CD4-positive, alpha-beta memory T cell (primary cell): ENCODE results near the gene MAML2. TPM values are rescaled to one million over a fixed set of nuclear protein-coding genes. Genes with fewer than 3 reads are reported as not detected.

Experiments used
- CTCF ChIA-PET: fragments of 350-600 bp; sonication (Branson Sonifier 250); formaldehyde crosslinking; loops from one replicate; lab custom pipeline; 2021; ENCODE audit warnings: inconsistent platforms; ENCODE audit not compliant: partially characterized antibody; lab: Charles Lee
- POLR2A ChIA-PET: fragments of 350-600 bp; sonication (Branson Sonifier 250); formaldehyde crosslinking; loops from one replicate; lab custom pipeline; 2021; ENCODE audit not compliant: partially characterized antibody; lab: Charles Lee
- DNase-seq, 5 donors: peaks; one replicate each; pipeline versions ENCODE4 v3.0.0 to v3.0.0-alpha.2; 2020 to 2022; ENCODE audit warnings: mixed read lengths in 1 of 5
- H3K27ac ChIP-seq: one replicate; pipeline ENCODE4 v1.7.0; 2013; ENCODE audit warnings: low read depth, low read length
- H3K27me3 ChIP-seq: 2 replicates; pipeline ENCODE4 v1.7.0; 2013; ENCODE audit warnings: mild to moderate bottlenecking, low read length, moderate library complexity; ENCODE audit not compliant: insufficient read depth
- H3K36me3 ChIP-seq: 2 replicates; pipeline ENCODE4 v1.7.0; 2013; ENCODE audit warnings: mild to moderate bottlenecking, low read length, moderate library complexity; ENCODE audit not compliant: insufficient read depth
- H3K4me1 ChIP-seq: 2 replicates; pipeline ENCODE4 v1.7.0; 2013; ENCODE audit warnings: mild to moderate bottlenecking, low read length, moderate library complexity; ENCODE audit not compliant: insufficient read depth
- H3K4me3 ChIP-seq, 2 donors: one replicate each; pipeline ENCODE4 v1.7.0; 2013; ENCODE audit warnings: low read length in 2 of 2, mild to moderate bottlenecking in 1 of 2
- H3K9me3 ChIP-seq, 2 donors: one replicate each; pipeline ENCODE4 v1.7.0; 2013; ENCODE audit warnings: low read length in 2 of 2, control low read depth in 1 of 2; ENCODE audit not compliant: control insufficient read depth in 1 of 2
- H3K27ac Mint-ChIP-seq, 7 donors: one replicate each; pipeline ENCODE4 v1.8.0; 2020 to 2021; ENCODE audit warnings: mixed read lengths in 7 of 7, mild to moderate bottlenecking in 6 of 7, inconsistent platforms in 3 of 7, moderate library complexity in 3 of 7
- H3K27me3 Mint-ChIP-seq, 2 donors: one replicate each; pipeline ENCODE4 v1.8.0; 2020 to 2021; ENCODE audit warnings: mixed read lengths in 2 of 2
- H3K36me3 Mint-ChIP-seq, 2 donors: one replicate each; pipeline ENCODE4 v1.8.0; 2020 to 2021; ENCODE audit warnings: mixed read lengths in 2 of 2, inconsistent platforms in 1 of 2, mild to moderate bottlenecking in 1 of 2
- H3K4me1 Mint-ChIP-seq, 4 donors: one replicate each; pipeline ENCODE4 v1.8.0; 2020 to 2021; ENCODE audit warnings: mixed read lengths in 4 of 4, mild to moderate bottlenecking in 1 of 4
- H3K4me3 Mint-ChIP-seq, 8 donors: one replicate each; pipeline ENCODE4 v1.8.0; 2020 to 2021; ENCODE audit warnings: mixed read lengths in 8 of 8, mild to moderate bottlenecking in 7 of 8, moderate library complexity in 6 of 8, inconsistent platforms in 3 of 8
- H3K9me3 Mint-ChIP-seq, 8 donors: one replicate each; pipeline ENCODE4 v1.8.0; 2020 to 2021; ENCODE audit warnings: mixed read lengths in 8 of 8, mild to moderate bottlenecking in 5 of 8, inconsistent platforms in 3 of 8, moderate library complexity in 1 of 8
- intact Hi-C: fragments of 100-400 bp; cut with micrococcal nuclease; formaldehyde crosslinking; loops from one replicate; pipeline ENCODE4 v1.15.1; 2023
- polyA plus RNA-seq, 2 donors: library from polyadenylated mRNA; unstranded; fragments of 300-500 nt; fragmentation: Illumina TruSeq; gene quantifications; one replicate each; pipeline ENCODE4 v1.2.3, GENCODE V29; 2021
- total RNA-seq, 2 experiments: library from RNA; stranded (reverse); gene quantifications; one replicate each; pipeline ENCODE4 v1.2.3, GENCODE V29; 2021

Gene MAML2
- total and polyA plus RNA-seq, 4 experiments from 2014 or later = 1.6 to 38.3 (median 25.5) TPM

DNA sequence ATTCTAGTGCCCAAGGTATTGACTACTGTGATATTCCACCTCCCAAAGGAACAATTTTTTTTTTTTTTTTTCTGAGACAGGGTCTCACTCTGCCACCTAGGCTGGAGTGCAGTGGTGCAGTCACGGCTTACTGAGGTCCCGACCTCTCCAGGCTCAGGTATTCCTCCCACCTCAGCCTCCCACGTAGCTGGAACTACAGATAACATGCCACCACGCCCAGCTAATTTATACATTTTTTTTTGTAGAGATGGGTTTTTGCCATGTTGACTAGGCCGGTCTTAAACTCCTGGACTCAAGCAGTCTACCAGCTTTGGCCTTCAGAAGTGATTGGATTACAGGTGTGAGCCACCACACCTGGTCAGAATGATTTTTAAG is 33.4 kb downstream of the MAML2 start:
- H3K4me1 ChIP-seq = peaks cover 44% of the 10 kb centered on the region
- intact Hi-C loops = loop anchor here (5.0 kb wide), 1 partner anchor 33 kb away; the partner anchor contains the start of gene MAML2
- H3K4me1 Mint-ChIP-seq = peaks cover 40 to 72% (median 58%) of the 10 kb centered on the region in 4 donors
- H3K36me3 ChIP-seq = no peaks in the 10 kb centered on the region
- ChIA-PET POLR2A (no interaction called here), CTCF (interaction anchor here (1.5 kb wide), 1 partner anchor 34 kb away, joined by 5 read pairs; the partner anchor contains the start of gene MAML2)
- H3K36me3 Mint-ChIP-seq = peaks cover 13 to 15% of the 10 kb centered on the region in 2 donors
- H3K9me3 Mint-ChIP-seq = no peaks in the 10 kb centered on the region
- H3K9me3 ChIP-seq = no peaks in the 10 kb centered on the region
- H3K4me3 Mint-ChIP-seq = no peak overlapping the region
- no peak for DNase-seq
- H3K27me3 Mint-ChIP-seq = no peaks in the 10 kb centered on the region
- no peak overlapping the region for H3K27ac ChIP-seq
- peak overlapping the region in 3 of 7 donors; percentile 1 to 31 (median 5) for H3K27ac Mint-ChIP-seq
- H3K4me3 ChIP-seq = no peak overlapping the region
- no peaks in the 10 kb centered on the region for H3K27me3 ChIP-seq

GRCh38 chr11:96309016-96309642 is 33.9 kb downstream of the MAML2 start:
- peak overlapping the region in 6 of 7 donors; percentile 1 to 84 (median 43) for H3K27ac Mint-ChIP-seq
- peaks cover 44% of the 10 kb centered on the region for H3K4me1 ChIP-seq
- no peaks in the 10 kb centered on the region for H3K27me3 Mint-ChIP-seq
- intact Hi-C loops = loop anchor here (5.0 kb wide), 1 partner anchor 33 kb away; the partner anchor contains the start of gene MAML2
- no peak overlapping the region for H3K27ac ChIP-seq
- ChIA-PET POLR2A (no interaction called here), CTCF (interaction anchor here (1.0 to 1.5 kb wide), 2 partner anchors 33 to 34 kb away, joined by 4 to 5 read pairs; partner anchors contain the start of gene MAML2)
- no peaks in the 10 kb centered on the region for H3K9me3 ChIP-seq
- peaks cover 37 to 71% (median 56%) of the 10 kb centered on the region in 4 donors for H3K4me1 Mint-ChIP-seq
- DNase-seq = no peak
- no peaks in the 10 kb centered on the region for H3K27me3 ChIP-seq
- H3K36me3 ChIP-seq = no peaks in the 10 kb centered on the region
- H3K9me3 Mint-ChIP-seq = no peaks in the 10 kb centered on the region
- H3K36me3 Mint-ChIP-seq = peaks cover 13 to 15% of the 10 kb centered on the region in 2 donors
- no peak overlapping the region for H3K4me3 ChIP-seq
- peak overlapping the region in 1 of 8 donors; percentile 8 for H3K4me3 Mint-ChIP-seq

- intact Hi-C loops = loop anchor here (5.0 kb wide), 1 partner anchor 35 kb away; the partner anchor contains the start of gene MAML2
- no peaks in the 10 kb centered on the region for H3K27me3 Mint-ChIP-seq
These were observed 35.2 kb downstream of the MAML2 start for GRCh38 chr11:96307776-96308140.

DNA sequence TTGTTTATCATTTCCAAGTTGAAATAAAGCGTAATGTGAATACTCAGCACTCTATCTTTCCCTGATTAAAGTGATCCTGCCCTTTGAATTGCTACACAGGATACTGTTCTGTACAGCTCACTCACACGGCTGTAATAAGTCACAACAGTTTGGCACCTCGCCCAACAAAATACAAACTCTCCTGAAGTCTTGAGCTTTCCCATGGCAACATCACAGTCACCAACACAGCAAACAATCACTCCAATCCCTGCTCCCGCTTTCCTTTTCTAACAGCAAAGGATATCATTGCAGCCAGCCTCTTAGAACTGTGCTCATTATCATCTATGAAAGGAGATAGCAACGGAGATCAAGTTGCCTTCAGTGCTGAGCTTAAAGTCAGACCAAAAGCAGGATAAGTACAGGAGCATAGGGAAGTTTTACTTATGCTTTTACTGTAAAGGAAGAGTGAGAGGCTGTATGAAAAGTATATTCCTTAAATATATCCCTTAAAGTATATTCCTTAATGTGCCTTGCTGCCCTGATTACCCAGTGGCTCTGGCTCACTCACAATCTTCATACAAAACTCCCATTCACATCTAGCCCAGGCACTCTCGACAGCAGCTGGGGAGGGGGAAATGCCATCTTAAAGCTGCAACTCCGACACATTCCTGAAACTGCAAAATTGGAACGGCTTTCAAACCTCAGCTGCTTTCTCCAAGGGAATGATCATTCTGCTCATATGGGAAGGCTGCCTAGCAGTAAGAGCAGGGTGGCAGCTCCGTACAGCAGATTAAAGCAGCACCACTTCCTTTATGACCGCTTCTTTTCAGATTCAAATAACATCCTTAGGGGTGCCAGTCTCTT is 35.8 kb downstream of the MAML2 start:
- Histone ChIP-seq H3K4me3 (no peak overlapping the region), H3K27me3 (no peaks in the 10 kb centered on the region), H3K27ac (no peak overlapping the region), H3K36me3 (no peaks in the 10 kb centered on the region), H3K9me3 (no peaks in the 10 kb centered on the region), H3K4me1 (peaks cover 38% of the 10 kb centered on the region)
- Mint-ChIP-seq H3K36me3 (peaks cover 11% of the 10 kb centered on the region in 2 donors), H3K9me3 (no peaks in the 10 kb centered on the region), H3K4me3 (peak overlapping the region in 7 of 8 donors; percentile 49 to 80 (median 63)), H3K4me1 (peaks cover 34 to 71% (median 48%) of the 10 kb centered on the region in 4 donors), H3K27me3 (no peaks in the 10 kb centered on the region), H3K27ac (peak overlapping the region; percentile 3 to 86 (median 68))
- CTCF ChIA-PET = interaction anchor here (1.2 to 5.5 kb wide), 3 partner anchors 24 to 252 kb away, joined by 3 to 23 read pairs (median 4); partner anchors contain the start of gene MAML2
- intact Hi-C loops = loop anchor here (5.0 kb wide), 1 partner anchor 35 kb away; the partner anchor contains the start of gene MAML2
- POLR2A ChIA-PET = interaction anchor here (0.9 to 1.4 kb wide), 5 partner anchors 8 to 83 kb away, joined by 3 to 4 read pairs (median 3); partner anchors contain the start of genes CCDC82, JRKL and MAML2
- DNase-seq = peak in 1 of 5 donors; percentile 20

More at GRCh38 chr11:96307776-96308140, 35.2 kb downstream of the MAML2 start:
- Histone ChIP-seq H3K9me3 (no peaks in the 10 kb centered on the region), H3K36me3 (no peaks in the 10 kb centered on the region), H3K4me1 (peaks cover 38% of the 10 kb centered on the region), H3K27ac (no peak overlapping the region), H3K4me3 (no peak overlapping the region), H3K27me3 (no peaks in the 10 kb centered on the region)
- peaks cover 11 to 13% of the 10 kb centered on the region in 2 donors for H3K36me3 Mint-ChIP-seq
- DNase-seq = no peak
- H3K4me1 Mint-ChIP-seq = peaks cover 35 to 67% (median 50%) of the 10 kb centered on the region in 4 donors
- peak overlapping the region; percentile 2 to 86 (median 68) for H3K27ac Mint-ChIP-seq
- ChIA-PET POLR2A (interaction anchor here (0.9 to 1.4 kb wide), 5 partner anchors 9 to 83 kb away, joined by 3 to 4 read pairs (median 3); partner anchors contain the start of genes CCDC82, JRKL and MAML2), CTCF (interaction anchor here (1.2 to 5.5 kb wide), 2 partner anchors 34 to 253 kb away, joined by 3 to 23 read pairs; partner anchors contain the start of gene MAML2)
- H3K9me3 Mint-ChIP-seq = no peaks in the 10 kb centered on the region
- H3K4me3 Mint-ChIP-seq = peak overlapping the region in 6 of 8 donors; percentile 63 to 80 (median 67)

DNA sequence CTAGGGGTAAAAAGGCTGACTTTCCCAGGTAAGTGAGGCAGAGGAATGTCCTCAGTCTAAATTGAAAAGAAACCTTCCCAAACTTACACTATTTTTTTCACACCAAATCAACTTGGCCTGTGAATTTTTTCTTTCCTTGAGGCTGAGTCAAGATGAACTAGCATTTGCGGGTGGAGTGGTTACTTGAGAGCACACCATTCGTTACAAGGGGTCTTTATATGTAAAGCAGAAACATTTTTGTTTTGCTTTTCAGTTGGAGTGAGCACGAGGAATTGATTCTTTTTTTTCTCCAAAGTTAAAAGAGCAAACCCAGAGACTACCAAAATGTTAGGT is 36.4 kb downstream of the MAML2 start:
- CTCF ChIA-PET = interaction anchor here (0.8 to 5.5 kb wide), 5 partner anchors 9 to 36 kb away, joined by 3 to 23 read pairs (median 3); partner anchors contain the start of gene MAML2

GRCh38 chr11:96306071-96306470 is 36.9 kb downstream of the MAML2 start:
- no peak overlapping the region for H3K4me3 ChIP-seq
- H3K4me3 Mint-ChIP-seq = no peak overlapping the region
- peaks cover 34 to 61% (median 44%) of the 10 kb centered on the region in 4 donors for H3K4me1 Mint-ChIP-seq
- H3K27ac ChIP-seq = no peak overlapping the region
- H3K27ac Mint-ChIP-seq = no peak overlapping the region
- H3K4me1 ChIP-seq = peaks cover 38% of the 10 kb centered on the region
- ChIA-PET POLR2A (interaction anchor here (0.7 to 0.8 kb wide), 2 partner anchors 70 to 91 kb away, joined by 3 read pairs; no protein-coding TSS in a partner anchor), CTCF (interaction anchor here (0.8 to 5.5 kb wide), 5 partner anchors 9 to 36 kb away, joined by 3 to 23 read pairs (median 3); partner anchors contain the start of gene MAML2)
- H3K9me3 ChIP-seq = no peaks in the 10 kb centered on the region
- DNase-seq = no peak
- intact Hi-C loops = loop anchor here (5.0 kb wide), 1 partner anchor 36 kb away; the partner anchor contains the start of gene MAML2
- H3K36me3 ChIP-seq = no peaks in the 10 kb centered on the region
- peaks cover 2% of the 10 kb centered on the region in 2 donors for H3K36me3 Mint-ChIP-seq
- no peaks in the 10 kb centered on the region for H3K27me3 ChIP-seq
- H3K27me3 Mint-ChIP-seq = no peaks in the 10 kb centered on the region
- no peaks in the 10 kb centered on the region for H3K9me3 Mint-ChIP-seq

More for the DNA sequence above, 36.4 kb downstream of the MAML2 start:
- intact Hi-C loops = loop anchor here (5.0 kb wide), 1 partner anchor 36 kb away; the partner anchor contains the start of gene MAML2
- Histone ChIP-seq H3K4me3 (no peak overlapping the region), H3K27me3 (no peaks in the 10 kb centered on the region), H3K9me3 (no peaks in the 10 kb centered on the region), H3K27ac (no peak overlapping the region), H3K4me1 (peaks cover 38% of the 10 kb centered on the region), H3K36me3 (no peaks in the 10 kb centered on the region)
- no peak for DNase-seq
- POLR2A ChIA-PET = interaction anchor here (0.7 to 1.3 kb wide), 3 partner anchors 36 to 91 kb away, joined by 3 to 4 read pairs (median 3); partner anchors contain the start of gene MAML2
- peaks cover 7% of the 10 kb centered on the region in 2 donors for H3K36me3 Mint-ChIP-seq
- H3K27ac Mint-ChIP-seq = peak overlapping the region in 3 of 7 donors; percentile 3 to 53 (median 19)
- H3K4me3 Mint-ChIP-seq = no peak overlapping the region
- H3K27me3 Mint-ChIP-seq = no peaks in the 10 kb centered on the region
- H3K9me3 Mint-ChIP-seq = no peaks in the 10 kb centered on the region
- peaks cover 35 to 66% (median 44%) of the 10 kb centered on the region in 4 donors for H3K4me1 Mint-ChIP-seq
